Measurements from ENCODE around the gene LRRC74B.

GRCh38 chr22:21030032-21030431 is 15.7 kb upstream of the LRRC74B start:
- TF ChIP-seq YY1 (IDR thresholded peaks at IDR 0.05; ENCODE audit: insufficient read depth, insufficient read length) = no peak
- no peak for TF ChIP-seq ZNF274 (IDR thresholded peaks at IDR 0.05; ENCODE audit: low read depth, low read length)
- no peak for TF ChIP-seq SUZ12 (IDR thresholded peaks at IDR 0.05; ENCODE audit: extremely low read depth, insufficient read depth, insufficient read length)
